ENCODE measurements around the gene IKBKE.
A peak's percentile ranks its signal among the peaks of the same experiment; 100 is the strongest.

- TF ChIP-seq CHD2 (IDR thresholded peaks at IDR 0.05; ENCODE audit: low read length) (no peak), CTCF (IDR thresholded peaks at IDR 0.05; ENCODE audit: control extremely low read depth in 1 of 3, insufficient read depth in 1 of 3, low read depth in 1 of 3, low read length in 3 of 3) (peak; percentile 96 to 99 (median 98)), JUND (IDR thresholded peaks at IDR 0.05; ENCODE audit: low read length) (0 out of 2 replicates have a peak, but pooled peaks have one; percentile 6), CBX5 (IDR thresholded peaks at IDR 0.05; ENCODE audit: low read depth, low read length) (no peak), EP300 (IDR thresholded peaks at IDR 0.05; ENCODE audit: borderline replicate concordance in 1 of 2, low read depth in 2 of 2, low read length in 2 of 2) (no peak), RAD21 (IDR thresholded peaks at IDR 0.05 in 1 of 2, conservative IDR thresholded peaks at IDR 0.05 in 1 of 2; ENCODE audit: low read depth in 2 of 2, low read length in 2 of 2) (peak; percentile 95 to 97), USF2 (IDR thresholded peaks at IDR 0.05; ENCODE audit: low read length) (no peak), NRF1 (IDR thresholded peaks at IDR 0.05; ENCODE audit: low read depth, low read length) (no peak), EZH2 (IDR thresholded peaks at IDR 0.05; ENCODE audit: low read depth, low read length, severe bottlenecking) (no peak)
These were observed 19.9 kb downstream of the IKBKE start for GRCh38 chr1:206489980-206490770.

All from H1 (cell line).